HL-60 (cell line): ENCODE measurements around the gene ISCU.
"Not testable (repeated sequence)": the region's sequence is repeated elsewhere in the genome, so short reads cannot be mapped to it uniquely, and the experiment has no call there.

Source experiments
- DNase-seq, 2 experiments: peaks; one replicate each; pipeline ENCODE4 v3.0.0-alpha.2; 2010 to 2020; ENCODE audit warnings: low read depth in 1 of 2, low spot score in 1 of 2
- H3K27ac ChIP-seq: fragments of 250-450 bp; sonication (Bioruptor Pico); replicated peaks from 2 replicates; pipeline ENCODE4 v1.5.1; 2020; ENCODE audit warnings: mild to moderate bottlenecking, moderate library complexity
- H3K27me3 ChIP-seq: fragments of 250-450 bp; sonication (Bioruptor Pico); 2 replicates; pipeline ENCODE4 v1.5.1; 2021; ENCODE audit warnings: mild to moderate bottlenecking, moderate library complexity; ENCODE audit not compliant: insufficient read depth, poor library complexity, severe bottlenecking
- H3K4me3 ChIP-seq: replicated peaks from 2 replicates; pipeline ENCODE4 v1.5.1; 2011; ENCODE audit warnings: mild to moderate bottlenecking, control low read depth, low read length; ENCODE audit not compliant: insufficient read depth
- GABPA ChIP-seq: IDR thresholded peaks from 2 replicates; pipeline ENCODE4 v1.6.1; 2012; ENCODE audit warnings: low read depth
- POLR2AphosphoS5 ChIP-seq: IDR thresholded peaks from 2 replicates; pipeline ENCODE4 v1.6.1; 2012; ENCODE audit warnings: low read depth
- SPI1 ChIP-seq: IDR thresholded peaks from 2 replicates; pipeline ENCODE4 v1.6.1; 2012; ENCODE audit warnings: low read depth, mild to moderate bottlenecking, borderline replicate concordance
- TF ChIP-seq, protein P1 (sequence below): IDR thresholded peaks from 2 replicates; pipeline ENCODE4 v1.6.1; 2012; ENCODE audit warnings: low read depth; ENCODE audit not compliant: insufficient replicate concordance
- TF ChIP-seq, protein P2 (sequence below): IDR thresholded peaks from one replicate; pipeline ENCODE4 v1.5.1; 2011; ENCODE audit warnings: low read length, control low read depth, inconsistent platforms; ENCODE audit not compliant: insufficient read depth

Gene ISCU

GRCh38 chr12:108551535-108551934, 10.9 kb upstream of the ISCU start:
- peak; percentile 22; the same call in 1 of the 2 replicates for TF ChIP-seq SPI1
- no peak for TF ChIP-seq GABPA
- no peak for DNase-seq
- H3K27me3 ChIP-seq = no peaks in the 10 kb centered on the region
- H3K27ac ChIP-seq = no peak overlapping the region
- H3K4me3 ChIP-seq = no peak overlapping the region

- no peak for DNase-seq
- no peak overlapping the region for H3K27ac ChIP-seq
- no peak overlapping the region for H3K4me3 ChIP-seq
- TF ChIP-seq, protein P1, sequence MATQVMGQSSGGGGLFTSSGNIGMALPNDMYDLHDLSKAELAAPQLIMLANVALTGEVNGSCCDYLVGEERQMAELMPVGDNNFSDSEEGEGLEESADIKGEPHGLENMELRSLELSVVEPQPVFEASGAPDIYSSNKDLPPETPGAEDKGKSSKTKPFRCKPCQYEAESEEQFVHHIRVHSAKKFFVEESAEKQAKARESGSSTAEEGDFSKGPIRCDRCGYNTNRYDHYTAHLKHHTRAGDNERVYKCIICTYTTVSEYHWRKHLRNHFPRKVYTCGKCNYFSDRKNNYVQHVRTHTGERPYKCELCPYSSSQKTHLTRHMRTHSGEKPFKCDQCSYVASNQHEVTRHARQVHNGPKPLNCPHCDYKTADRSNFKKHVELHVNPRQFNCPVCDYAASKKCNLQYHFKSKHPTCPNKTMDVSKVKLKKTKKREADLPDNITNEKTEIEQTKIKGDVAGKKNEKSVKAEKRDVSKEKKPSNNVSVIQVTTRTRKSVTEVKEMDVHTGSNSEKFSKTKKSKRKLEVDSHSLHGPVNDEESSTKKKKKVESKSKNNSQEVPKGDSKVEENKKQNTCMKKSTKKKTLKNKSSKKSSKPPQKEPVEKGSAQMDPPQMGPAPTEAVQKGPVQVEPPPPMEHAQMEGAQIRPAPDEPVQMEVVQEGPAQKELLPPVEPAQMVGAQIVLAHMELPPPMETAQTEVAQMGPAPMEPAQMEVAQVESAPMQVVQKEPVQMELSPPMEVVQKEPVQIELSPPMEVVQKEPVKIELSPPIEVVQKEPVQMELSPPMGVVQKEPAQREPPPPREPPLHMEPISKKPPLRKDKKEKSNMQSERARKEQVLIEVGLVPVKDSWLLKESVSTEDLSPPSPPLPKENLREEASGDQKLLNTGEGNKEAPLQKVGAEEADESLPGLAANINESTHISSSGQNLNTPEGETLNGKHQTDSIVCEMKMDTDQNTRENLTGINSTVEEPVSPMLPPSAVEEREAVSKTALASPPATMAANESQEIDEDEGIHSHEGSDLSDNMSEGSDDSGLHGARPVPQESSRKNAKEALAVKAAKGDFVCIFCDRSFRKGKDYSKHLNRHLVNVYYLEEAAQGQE = no peak
- H3K27me3 ChIP-seq = no peaks in the 10 kb centered on the region
These were observed 8.6 kb upstream of the ISCU start for GRCh38 chr12:108553799-108554198.

DNA sequence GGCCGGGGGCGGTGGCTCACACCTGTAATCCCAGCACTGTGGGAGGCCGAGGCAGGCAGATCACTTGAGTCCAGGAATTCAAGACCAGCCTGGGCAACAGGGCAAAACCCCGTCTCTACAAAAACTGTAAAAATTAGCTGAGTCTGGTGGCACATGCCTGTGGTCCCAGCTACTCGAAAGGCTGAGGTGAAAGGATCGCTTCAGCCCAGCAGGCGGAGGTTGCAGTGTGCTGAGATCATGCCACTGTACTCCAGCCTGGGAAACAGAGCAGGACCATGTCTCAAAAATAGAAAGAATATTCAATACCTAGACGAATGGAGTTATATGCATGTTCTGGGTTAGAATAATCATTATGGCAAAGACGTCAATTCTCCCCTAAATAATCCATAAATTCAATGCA, 7.0 kb upstream of the ISCU start:
- not testable (repeated sequence) for DNase-seq, H3K27me3 ChIP-seq, H3K4me3 ChIP-seq, H3K27ac ChIP-seq

- peak overlapping the region; percentile 98 for H3K4me3 ChIP-seq
- no peak overlapping the region for H3K27ac ChIP-seq
- TF ChIP-seq POLR2AphosphoS5 (no peak), GABPA (no peak), SPI1 (no peak)
- TF ChIP-seq, protein P1 = no peak
- TF ChIP-seq, protein P2, sequence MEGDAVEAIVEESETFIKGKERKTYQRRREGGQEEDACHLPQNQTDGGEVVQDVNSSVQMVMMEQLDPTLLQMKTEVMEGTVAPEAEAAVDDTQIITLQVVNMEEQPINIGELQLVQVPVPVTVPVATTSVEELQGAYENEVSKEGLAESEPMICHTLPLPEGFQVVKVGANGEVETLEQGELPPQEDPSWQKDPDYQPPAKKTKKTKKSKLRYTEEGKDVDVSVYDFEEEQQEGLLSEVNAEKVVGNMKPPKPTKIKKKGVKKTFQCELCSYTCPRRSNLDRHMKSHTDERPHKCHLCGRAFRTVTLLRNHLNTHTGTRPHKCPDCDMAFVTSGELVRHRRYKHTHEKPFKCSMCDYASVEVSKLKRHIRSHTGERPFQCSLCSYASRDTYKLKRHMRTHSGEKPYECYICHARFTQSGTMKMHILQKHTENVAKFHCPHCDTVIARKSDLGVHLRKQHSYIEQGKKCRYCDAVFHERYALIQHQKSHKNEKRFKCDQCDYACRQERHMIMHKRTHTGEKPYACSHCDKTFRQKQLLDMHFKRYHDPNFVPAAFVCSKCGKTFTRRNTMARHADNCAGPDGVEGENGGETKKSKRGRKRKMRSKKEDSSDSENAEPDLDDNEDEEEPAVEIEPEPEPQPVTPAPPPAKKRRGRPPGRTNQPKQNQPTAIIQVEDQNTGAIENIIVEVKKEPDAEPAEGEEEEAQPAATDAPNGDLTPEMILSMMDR = no peak
- DNase-seq = no peak
- no peaks in the 10 kb centered on the region for H3K27me3 ChIP-seq
These were observed 3.3 kb upstream of the ISCU start for GRCh38 chr12:108559007-108559655.

DNA sequence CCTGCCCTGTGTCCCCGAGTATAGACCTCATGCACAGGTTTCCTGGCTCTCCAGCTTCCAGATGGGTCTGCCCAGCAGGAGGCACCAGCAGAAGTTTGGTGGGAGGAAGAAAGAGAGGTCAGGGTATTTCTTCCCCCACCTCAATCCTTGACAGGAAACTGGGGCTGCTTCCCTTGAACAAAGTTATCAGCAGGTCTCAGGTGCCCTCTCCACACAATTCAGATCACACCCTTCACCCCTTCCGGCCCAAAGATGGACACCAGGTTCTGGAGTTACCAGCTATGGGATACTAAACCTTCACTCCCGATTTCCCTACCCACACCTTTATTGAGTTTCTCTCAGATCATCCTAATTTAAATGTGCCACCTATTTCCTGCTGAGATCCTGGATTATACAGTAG, 2.6 kb upstream of the ISCU start:
- TF ChIP-seq, protein P2 = no peak
- TF ChIP-seq SPI1 = no peak
- no peak for TF ChIP-seq POLR2AphosphoS5
- no peak for DNase-seq
- H3K4me3 ChIP-seq = peak overlapping the region; percentile 98
- H3K27ac ChIP-seq = peak overlapping the region; percentile 98
- no peaks in the 10 kb centered on the region for H3K27me3 ChIP-seq
